ENCODE results near the gene ARL17B.
"Not testable (repeated sequence)": the region's sequence is repeated elsewhere in the genome, so short reads cannot be mapped to it uniquely, and the experiment has no call there.

The ARL17B gene

GRCh38 chr17:46287587-46287986 lies 74.0 kb downstream of the ARL17B start:
- FAIRE-seq: not testable (repeated sequence)

GRCh38 chr17:46286764-46287221 lies 74.8 kb downstream of the ARL17B start:
- peak; percentile 67 for FAIRE-seq

- not testable (repeated sequence) for FAIRE-seq
Observed at GRCh38 chr17:46285500-46285899, 76.1 kb downstream of the ARL17B start.

DNA sequence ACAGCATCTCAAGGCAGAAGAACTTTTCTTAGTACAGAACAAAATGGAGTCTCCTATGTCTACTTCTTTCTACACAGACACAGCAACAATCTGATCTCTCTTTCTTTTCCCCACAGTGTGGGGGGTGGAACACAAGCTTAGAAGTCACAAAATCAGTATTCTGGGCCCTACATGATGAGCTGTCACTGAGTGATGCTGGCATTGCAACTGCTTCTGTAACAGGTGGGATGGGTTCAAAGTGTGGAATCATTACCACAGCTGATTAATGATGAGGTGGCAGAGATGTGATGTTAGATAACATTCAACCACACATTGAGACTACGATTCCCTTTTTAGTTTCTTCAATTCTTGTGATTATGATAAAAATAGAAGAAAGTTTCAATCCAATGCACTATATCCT lies 77.1 kb downstream of the ARL17B start:
- not testable (repeated sequence) for FAIRE-seq

- not testable (repeated sequence) for FAIRE-seq
Observed at GRCh38 chr17:46282635-46283034, 78.9 kb downstream of the ARL17B start.

- not testable (repeated sequence) for FAIRE-seq
Observed at GRCh38 chr17:46281336-46281735, 80.2 kb downstream of the ARL17B start.

GRCh38 chr17:46276728-46277479 lies 84.7 kb downstream of the ARL17B start:
- FAIRE-seq: not testable (repeated sequence)

GRCh38 chr17:46274238-46274637 lies 87.3 kb downstream of the ARL17B start:
- no peak for FAIRE-seq

GRCh38 chr17:46273541-46274236 lies 87.9 kb downstream of the ARL17B start:
- no peak for FAIRE-seq

DNA sequence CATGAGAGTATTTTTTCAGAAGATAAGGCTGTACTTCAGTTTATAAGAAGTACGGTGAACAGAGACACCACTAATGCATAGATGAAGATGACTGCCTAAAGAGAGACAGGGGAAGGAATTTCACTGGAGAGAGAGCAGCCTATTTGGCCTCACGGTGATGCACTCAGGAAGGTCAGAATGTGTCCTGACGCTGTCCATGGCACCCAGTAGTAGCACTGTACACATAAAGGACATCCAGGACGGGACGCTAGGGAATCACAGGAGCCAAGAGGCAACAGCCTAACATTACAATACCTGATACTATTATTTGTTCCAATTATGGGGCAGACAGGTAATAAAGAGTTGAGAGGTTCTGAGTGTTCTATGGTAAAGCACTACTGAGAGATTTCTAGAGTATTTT lies 91.5 kb downstream of the ARL17B start:
- FAIRE-seq: no peak

- no peak for FAIRE-seq
Observed at GRCh38 chr17:46266656-46267544, 94.7 kb downstream of the ARL17B start.

DNA sequence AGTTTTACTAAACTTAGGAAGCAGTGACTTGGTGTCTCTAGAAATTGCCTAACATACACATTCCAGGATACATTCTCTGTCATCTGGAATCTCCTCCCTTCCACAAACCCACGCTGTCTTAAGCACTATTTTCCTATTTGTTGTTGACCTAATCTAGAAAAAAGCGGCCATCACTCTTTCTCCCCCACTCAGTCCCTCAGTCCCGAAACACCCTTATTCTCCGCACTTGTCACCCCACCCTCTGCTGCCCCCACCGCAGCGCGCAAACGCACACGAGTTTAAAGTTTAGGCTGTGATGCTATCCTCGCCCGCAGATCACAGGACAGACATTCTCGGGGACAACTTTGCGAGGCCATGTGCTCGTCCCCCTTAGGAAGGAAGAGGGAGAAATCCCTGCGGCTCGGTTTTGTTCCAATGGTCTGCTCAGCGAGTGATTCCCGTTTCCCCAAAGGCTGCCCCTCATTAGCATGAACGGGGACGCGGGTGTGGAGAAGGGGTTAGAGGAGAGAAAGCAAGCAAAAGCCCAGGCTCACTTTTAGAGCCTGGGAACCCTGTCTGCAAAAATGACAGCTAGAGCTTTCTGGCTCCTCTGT lies 95.4 kb downstream of the ARL17B start:
- not testable (repeated sequence) for FAIRE-seq

DNA sequence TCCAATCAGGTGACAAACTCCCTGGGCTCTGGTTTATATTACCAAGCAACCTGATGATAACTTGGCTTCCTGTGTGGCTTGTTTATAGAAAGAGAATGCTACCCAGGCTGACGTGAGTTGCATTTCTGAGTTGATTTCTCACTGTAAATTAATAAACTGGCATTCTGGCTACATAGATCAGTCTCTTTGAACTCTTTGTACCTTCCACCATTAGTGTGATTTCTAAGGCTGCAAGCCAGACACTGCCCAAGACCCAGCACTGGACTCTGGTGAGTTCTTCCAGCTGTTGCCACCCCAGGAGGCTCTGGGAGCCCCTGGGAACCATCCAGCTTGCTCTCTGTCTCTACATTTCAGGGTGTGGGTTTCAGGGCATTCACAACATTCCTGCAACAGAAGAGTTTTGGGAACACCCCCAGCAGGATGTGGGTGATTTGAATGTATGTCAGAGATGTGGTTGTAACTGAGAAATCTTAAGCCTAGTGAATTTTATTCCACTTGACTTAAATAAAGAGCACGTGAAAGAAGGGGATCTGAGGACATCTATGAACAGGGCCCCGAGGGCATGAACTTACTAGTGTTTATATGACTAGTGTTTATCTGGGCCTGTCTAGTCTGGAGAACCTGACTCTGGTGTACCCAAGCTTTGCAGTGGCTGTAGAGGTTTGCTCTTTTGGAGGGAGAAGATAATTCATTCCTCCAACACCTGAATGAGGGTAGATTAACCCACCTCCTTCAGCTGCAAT lies 96.9 kb downstream of the ARL17B start:
- FAIRE-seq: no peak

GRCh38 chr17:46262271-46262670 lies 99.3 kb downstream of the ARL17B start:
- no peak for FAIRE-seq

- not testable (repeated sequence) for FAIRE-seq
Observed at GRCh38 chr17:46259845-46260661, 101.5 kb downstream of the ARL17B start.

GRCh38 chr17:46256369-46256768 lies 105.2 kb downstream of the ARL17B start:
- FAIRE-seq: not testable (repeated sequence)

DNA sequence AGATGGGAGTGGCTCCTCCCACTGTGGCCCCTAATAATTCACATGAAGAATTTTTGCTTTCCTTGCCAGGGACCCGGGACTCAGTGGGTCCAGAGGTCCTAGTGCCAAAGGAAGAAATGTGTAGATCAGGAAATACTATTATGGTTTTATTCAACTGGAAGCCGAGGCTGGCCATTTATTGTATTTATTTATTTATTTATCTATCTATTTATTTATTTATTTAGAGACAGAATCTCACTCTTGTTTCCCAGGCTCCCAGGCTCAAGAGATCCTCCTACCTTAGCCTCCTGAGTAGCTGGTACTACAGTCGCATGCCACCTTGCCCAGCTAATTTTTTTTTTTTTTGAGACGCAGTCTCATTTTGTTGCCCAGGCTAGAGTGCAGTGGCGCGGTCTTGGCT lies 107.4 kb downstream of the ARL17B start:
- not testable (repeated sequence) for FAIRE-seq

GRCh38 chr17:46253722-46254121 lies 107.8 kb downstream of the ARL17B start:
- FAIRE-seq: not testable (repeated sequence)

DNA sequence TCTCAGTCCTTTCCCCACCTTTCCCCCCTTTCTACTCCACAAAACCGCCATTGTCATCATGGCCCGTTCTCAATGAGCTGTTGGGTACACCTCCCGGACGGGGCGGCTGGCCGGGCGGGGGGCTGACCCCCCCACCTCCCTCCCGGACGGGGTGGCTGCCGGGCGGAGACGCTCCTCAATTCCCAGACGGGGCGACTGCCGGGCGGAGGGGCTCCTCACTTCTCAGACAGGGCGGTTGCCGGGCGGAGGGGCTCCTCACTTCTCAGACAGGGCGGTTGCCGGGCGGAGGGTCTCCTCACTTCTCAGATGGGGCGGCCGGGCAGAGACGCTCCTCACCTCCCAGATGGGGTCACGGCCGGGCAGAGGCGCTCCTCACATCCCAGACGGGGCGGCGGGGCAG lies 108.8 kb downstream of the ARL17B start:
- not testable (repeated sequence) for FAIRE-seq

DNA sequence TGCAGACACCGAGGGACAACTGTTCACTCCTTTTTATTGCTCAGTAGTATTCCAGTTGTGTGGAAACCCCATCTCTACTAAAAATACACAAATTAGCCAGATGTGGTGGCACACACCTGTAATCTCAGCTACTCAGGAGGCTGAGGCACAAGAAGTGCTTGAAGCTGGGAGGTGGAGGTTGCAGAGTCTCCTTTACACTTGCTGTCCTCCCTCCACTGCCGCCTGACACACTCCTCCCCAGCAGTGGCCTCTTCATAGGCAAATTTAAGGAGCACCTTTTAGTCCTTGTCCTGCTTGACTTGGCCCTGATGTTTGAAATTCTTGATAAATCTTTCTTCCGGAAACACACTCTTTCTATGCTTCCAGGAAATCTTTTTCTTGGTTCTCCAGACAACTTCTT lies 112.4 kb downstream of the ARL17B start:
- not testable (repeated sequence) for FAIRE-seq
